Effector memory CD4-positive, alpha-beta T cell (primary cell): ENCODE measurements around the gene FAM131A.

Source experiments
- DNase-seq, 3 donors: peaks; one replicate each; pipeline ENCODE4 v3.0.0-alpha.2; 2020
- H3K27ac ChIP-seq: 2 replicates; pipeline ENCODE4 v1.7.0; 2013; ENCODE audit warnings: mild to moderate bottlenecking, low read length, moderate library complexity; ENCODE audit not compliant: insufficient read depth, poor library complexity, severe bottlenecking
- H3K27me3 ChIP-seq: replicated peaks from 2 replicates; pipeline ENCODE4 v1.7.0; 2013; ENCODE audit warnings: mild to moderate bottlenecking, low read length; ENCODE audit not compliant: insufficient read depth, control insufficient read depth, poor library complexity, severe bottlenecking
- H3K36me3 ChIP-seq: 2 replicates; pipeline ENCODE4 v1.7.0; 2013; ENCODE audit warnings: mild to moderate bottlenecking, low read length, moderate library complexity; ENCODE audit not compliant: control insufficient read depth, insufficient read depth
- H3K4me1 ChIP-seq: 2 replicates; pipeline ENCODE4 v1.7.0; 2013; ENCODE audit warnings: low read length, mild to moderate bottlenecking; ENCODE audit not compliant: control insufficient read depth, insufficient read depth, poor library complexity, severe bottlenecking
- H3K4me3 ChIP-seq: 2 replicates; pipeline ENCODE4 v1.7.0; 2013; ENCODE audit warnings: low read length, low read depth, mild to moderate bottlenecking; ENCODE audit not compliant: insufficient read depth, poor library complexity, severe bottlenecking
- H3K9me3 ChIP-seq: 2 replicates; pipeline ENCODE4 v1.7.0; 2013; ENCODE audit warnings: mild to moderate bottlenecking, low read length, moderate library complexity; ENCODE audit not compliant: control insufficient read depth

Gene FAM131A

DNA sequence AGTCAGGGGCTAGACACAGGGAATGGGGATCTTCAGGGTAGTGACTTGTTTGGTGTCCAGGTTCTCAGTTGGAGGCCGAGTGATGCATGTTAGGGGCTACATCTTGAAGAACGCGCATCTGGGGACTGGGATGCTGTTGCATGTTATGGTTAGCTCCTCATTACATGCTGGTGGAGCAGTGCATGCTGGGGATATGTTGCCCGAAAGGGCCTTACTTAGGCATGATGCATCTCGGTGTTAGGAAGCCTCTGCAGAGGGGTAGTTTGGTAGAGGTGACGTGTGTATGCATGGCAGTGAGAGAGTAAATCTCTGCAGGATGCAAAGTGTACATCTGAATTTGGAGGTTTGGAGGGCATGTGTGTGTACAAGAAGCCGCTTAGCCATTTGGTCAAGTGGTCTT lies 20.6 kb upstream of the FAM131A start:
- Histone ChIP-seq H3K4me1 (peaks cover 20% of the 10 kb centered on the region), H3K27ac (peak overlapping the region; percentile 92), H3K4me3 (no peak overlapping the region), H3K36me3 (peaks cover 32% of the 10 kb centered on the region), H3K27me3 (no peaks in the 10 kb centered on the region), H3K9me3 (no peaks in the 10 kb centered on the region)
- no peak for DNase-seq

DNA sequence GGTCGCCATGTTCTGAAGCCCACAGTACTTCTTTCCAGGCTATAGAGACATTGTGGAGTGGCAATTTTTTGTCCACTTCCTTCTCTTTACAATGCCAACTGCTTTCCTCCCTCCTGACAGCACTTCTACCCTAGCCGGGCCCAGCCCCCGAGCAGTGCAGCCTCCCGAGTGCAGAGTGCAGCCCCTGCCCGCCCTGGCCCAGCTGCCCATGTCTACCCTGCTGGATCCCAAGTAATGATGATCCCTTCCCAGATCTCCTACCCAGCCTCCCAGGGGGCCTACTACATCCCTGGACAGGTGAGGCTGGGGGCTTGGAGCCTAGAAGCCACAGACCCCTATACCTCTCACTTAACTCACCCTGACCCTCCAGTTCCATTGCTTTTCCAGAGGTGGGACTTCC lies 20.2 kb upstream of the FAM131A start:
- no peak overlapping the region for H3K27ac ChIP-seq

DNA sequence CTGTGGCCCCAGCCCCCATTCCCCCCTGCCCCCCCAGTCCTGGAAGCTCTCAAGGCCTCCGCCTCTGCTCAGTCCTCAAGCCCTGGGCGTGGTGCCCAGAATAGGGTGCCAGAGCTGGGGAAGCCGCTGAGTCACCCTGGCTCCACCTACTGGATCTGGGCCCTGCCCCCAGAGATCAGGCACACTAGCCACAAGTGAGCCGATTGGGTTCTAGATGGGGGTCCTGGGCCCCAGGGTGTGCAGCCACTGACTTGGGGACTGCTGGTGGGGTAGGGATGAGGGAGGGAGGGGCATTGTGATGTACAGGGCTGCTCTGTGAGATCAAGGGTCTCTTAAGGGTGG lies 17.3 kb upstream of the FAM131A start:
- no peak overlapping the region for H3K4me3 ChIP-seq
- peak overlapping the region; percentile 2 for H3K27ac ChIP-seq
- peaks cover 20% of the 10 kb centered on the region for H3K4me1 ChIP-seq
- no peak for DNase-seq
- H3K36me3 ChIP-seq: peaks cover 65% of the 10 kb centered on the region
- H3K9me3 ChIP-seq: no peaks in the 10 kb centered on the region
- no peaks in the 10 kb centered on the region for H3K27me3 ChIP-seq

More for the DNA sequence above, 20.2 kb upstream of the FAM131A start:
- DNase-seq: no peak
- Histone ChIP-seq H3K9me3 (no peaks in the 10 kb centered on the region), H3K4me1 (peaks cover 20% of the 10 kb centered on the region), H3K27me3 (no peaks in the 10 kb centered on the region), H3K4me3 (no peak overlapping the region), H3K36me3 (peaks cover 36% of the 10 kb centered on the region)

DNA sequence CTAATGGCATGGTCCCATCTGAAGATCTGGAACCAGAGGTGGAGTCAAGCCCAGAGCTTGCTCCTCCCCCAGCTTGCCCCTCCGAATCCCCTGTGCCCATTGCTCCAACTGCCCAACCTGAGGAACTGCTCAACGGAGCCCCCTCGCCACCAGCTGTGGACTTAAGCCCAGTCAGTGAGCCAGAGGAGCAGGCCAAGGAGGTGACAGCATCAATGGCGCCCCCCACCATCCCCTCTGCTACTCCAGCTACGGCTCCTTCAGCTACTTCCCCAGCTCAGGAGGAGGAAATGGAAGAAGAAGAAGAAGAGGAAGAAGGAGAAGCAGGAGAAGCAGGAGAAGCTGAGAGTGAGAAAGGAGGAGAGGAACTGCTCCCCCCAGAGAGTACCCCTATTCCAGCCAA lies 15.7 kb upstream of the FAM131A start:
- DNase-seq: no peak
- H3K4me1 ChIP-seq: peaks cover 4% of the 10 kb centered on the region

DNA sequence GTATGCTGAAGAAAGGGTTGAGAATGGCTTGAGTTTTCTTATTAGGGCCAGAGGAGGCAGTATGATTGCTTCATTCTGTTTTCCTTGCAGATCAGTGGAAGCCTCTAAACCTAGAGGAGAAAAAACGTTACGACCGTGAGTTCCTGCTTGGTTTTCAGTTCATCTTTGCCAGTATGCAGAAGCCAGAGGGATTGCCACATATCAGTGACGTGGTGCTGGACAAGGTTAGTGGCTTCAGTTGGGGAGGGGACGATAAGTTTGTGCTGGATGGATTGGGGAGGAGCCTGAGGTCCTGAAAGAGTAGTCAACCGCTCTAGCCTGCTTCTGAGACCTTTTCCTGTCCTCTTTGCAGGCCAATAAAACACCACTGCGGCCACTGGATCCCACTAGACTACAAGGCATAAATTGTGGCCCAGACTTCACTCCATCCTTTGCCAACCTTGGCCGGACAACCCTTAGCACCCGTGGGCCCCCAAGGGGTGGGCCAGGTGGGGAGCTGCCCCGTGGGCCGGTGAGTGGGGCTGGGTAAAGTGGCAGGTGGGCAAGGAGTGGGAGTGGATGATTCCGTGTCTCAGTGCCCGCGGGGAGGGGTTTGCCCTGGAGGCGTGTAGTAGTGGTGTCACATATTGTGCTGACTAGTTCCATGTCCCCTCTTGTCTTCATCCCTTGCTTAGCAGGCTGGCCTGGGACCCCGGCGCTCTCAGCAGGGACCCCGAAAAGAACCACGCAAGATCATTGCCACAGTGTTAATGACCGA lies 14.5 kb upstream of the FAM131A start:
- Histone ChIP-seq H3K9me3 (no peaks in the 10 kb centered on the region), H3K27ac (no peak overlapping the region), H3K27me3 (no peaks in the 10 kb centered on the region), H3K4me1 (peaks cover 4% of the 10 kb centered on the region), H3K4me3 (no peak overlapping the region), H3K36me3 (peaks cover 84% of the 10 kb centered on the region)
- no peak for DNase-seq

More for the DNA sequence above, 15.7 kb upstream of the FAM131A start:
- Histone ChIP-seq H3K36me3 (peaks cover 81% of the 10 kb centered on the region), H3K27ac (no peak overlapping the region), H3K9me3 (no peaks in the 10 kb centered on the region), H3K27me3 (no peaks in the 10 kb centered on the region), H3K4me3 (no peak overlapping the region)

DNA sequence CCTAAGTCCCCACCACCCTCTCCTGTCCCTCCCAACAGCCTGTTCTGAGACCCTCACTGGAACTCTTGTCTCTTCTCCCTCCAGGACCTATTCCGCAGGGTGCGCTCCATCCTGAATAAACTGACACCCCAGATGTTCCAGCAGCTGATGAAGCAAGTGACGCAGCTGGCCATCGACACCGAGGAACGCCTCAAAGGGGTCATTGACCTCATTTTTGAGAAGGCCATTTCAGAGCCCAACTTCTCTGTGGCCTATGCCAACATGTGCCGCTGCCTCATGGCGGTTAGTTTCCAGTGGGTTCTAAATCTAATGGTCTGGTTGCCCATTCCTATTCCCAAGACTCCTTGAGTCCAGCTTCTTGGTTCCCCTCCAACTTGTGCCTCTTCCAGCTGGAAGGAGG lies 13.7 kb upstream of the FAM131A start:
- Histone ChIP-seq H3K36me3 (peaks cover 89% of the 10 kb centered on the region), H3K27me3 (no peaks in the 10 kb centered on the region), H3K27ac (no peak overlapping the region), H3K4me3 (no peak overlapping the region), H3K9me3 (no peaks in the 10 kb centered on the region), H3K4me1 (peaks cover 4% of the 10 kb centered on the region)
- no peak for DNase-seq

DNA sequence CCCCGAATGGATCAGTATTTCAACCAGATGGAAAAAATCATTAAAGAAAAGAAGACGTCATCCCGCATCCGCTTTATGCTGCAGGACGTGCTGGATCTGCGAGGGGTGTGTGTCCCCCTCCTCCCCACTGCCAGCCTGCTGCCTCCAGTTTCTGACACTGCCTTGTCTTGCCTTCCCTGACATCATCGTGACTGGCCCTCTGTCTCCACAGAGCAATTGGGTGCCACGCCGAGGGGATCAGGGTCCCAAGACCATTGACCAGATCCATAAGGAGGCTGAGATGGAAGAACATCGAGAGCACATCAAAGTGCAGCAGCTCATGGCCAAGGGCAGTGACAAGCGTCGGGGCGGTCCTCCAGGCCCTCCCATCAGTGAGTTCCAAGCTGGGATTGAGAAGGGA lies 12.1 kb upstream of the FAM131A start:
- H3K4me3 ChIP-seq: no peak overlapping the region
- H3K27me3 ChIP-seq: no peaks in the 10 kb centered on the region
- peaks cover 97% of the 10 kb centered on the region for H3K36me3 ChIP-seq
- H3K27ac ChIP-seq: no peak overlapping the region
- no peaks in the 10 kb centered on the region for H3K9me3 ChIP-seq
- no peaks in the 10 kb centered on the region for H3K4me1 ChIP-seq
- no peak for DNase-seq

DNA sequence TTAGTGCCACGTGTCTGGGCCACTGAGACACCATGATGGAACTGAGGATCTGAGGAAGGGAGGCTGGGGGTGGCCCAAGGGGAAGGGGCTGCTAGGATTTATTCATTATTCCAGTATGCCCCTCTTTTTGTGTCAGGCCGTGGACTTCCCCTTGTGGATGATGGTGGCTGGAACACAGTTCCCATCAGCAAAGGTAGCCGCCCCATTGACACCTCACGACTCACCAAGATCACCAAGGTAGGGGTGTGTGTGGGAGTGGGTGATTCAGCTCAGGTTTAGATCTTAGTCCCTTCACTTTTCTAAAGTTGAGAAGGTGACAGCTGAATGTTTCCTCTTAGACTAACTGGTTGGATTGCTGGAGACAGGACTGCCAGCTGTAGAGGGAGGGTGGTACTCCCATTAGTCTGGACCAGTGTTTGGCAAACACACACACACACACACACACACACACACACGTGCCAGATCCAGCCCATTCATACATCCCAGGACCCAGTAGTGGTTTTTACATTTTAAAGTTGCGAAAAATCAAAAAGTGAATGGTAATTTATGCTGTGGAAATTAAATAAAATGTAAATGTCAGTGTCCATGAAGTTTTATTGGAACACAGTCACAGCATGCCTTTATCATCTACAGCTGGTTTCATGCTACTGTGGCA lies 11.6 kb upstream of the FAM131A start:
- Histone ChIP-seq H3K9me3 (no peaks in the 10 kb centered on the region), H3K36me3 (peaks cover 94% of the 10 kb centered on the region), H3K4me1 (no peaks in the 10 kb centered on the region), H3K27ac (no peak overlapping the region), H3K27me3 (no peaks in the 10 kb centered on the region), H3K4me3 (no peak overlapping the region)
- no peak for DNase-seq

DNA sequence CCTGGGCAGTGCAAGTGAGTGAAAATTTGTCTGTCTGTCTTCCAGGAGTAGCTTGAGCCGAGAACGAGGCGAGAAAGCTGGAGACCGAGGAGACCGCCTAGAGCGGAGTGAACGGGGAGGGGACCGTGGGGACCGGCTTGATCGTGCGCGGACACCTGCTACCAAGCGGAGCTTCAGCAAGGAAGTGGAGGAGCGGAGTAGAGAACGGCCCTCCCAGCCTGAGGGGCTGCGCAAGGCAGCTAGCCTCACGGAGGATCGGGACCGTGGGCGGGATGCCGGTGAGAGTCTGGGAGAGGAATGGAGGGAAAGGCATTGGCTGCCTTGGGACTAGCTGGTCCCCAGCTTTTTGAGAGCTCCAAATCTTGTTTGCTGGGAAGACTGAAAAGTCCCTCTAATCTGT lies 10.2 kb upstream of the FAM131A start:
- no peak for DNase-seq
- H3K27me3 ChIP-seq: no peaks in the 10 kb centered on the region
- no peak overlapping the region for H3K4me3 ChIP-seq
- no peaks in the 10 kb centered on the region for H3K9me3 ChIP-seq
- H3K4me1 ChIP-seq: no peaks in the 10 kb centered on the region
- no peak overlapping the region for H3K27ac ChIP-seq
- peaks cover 94% of the 10 kb centered on the region for H3K36me3 ChIP-seq

DNA sequence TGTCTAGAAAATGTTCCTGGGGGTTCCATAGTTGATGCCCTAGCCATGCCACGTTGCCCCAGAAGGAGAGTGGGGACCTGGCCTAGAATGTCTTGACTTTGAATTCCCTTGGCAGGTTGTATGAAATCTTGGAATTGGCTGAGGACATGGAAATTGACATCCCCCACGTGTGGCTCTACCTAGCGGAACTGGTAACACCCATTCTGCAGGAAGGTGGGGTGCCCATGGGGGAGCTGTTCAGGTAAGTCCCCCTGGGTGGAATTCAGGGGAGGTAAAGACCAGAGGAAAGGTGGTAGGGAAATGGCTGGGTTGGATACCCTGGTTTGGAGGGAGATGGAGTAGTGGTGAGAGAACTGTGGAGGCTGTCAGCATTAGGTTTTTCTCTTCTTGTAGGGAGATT lies 8.9 kb upstream of the FAM131A start:
- peaks cover 92% of the 10 kb centered on the region for H3K36me3 ChIP-seq
- no peak overlapping the region for H3K4me3 ChIP-seq
- no peaks in the 10 kb centered on the region for H3K4me1 ChIP-seq
- no peaks in the 10 kb centered on the region for H3K27me3 ChIP-seq
- H3K9me3 ChIP-seq: no peaks in the 10 kb centered on the region
- DNase-seq: no peak
- no peak overlapping the region for H3K27ac ChIP-seq
